SJSA1 (cell line): ENCODE data around the gene RABEP2. TPM values are rescaled to one million over a fixed set of nuclear protein-coding genes. Genes with fewer than 3 reads are reported as not detected.
A peak's percentile ranks its signal among the peaks of the same experiment; 100 is the strongest.

Experiments
- DNase-seq, 2 experiments: peaks; one replicate each; pipeline ENCODE4 v3.0.0-alpha.2; 2015 to 2020; ENCODE audit warnings: low spot score in 2 of 2, low read depth in 1 of 2
- H3K27ac ChIP-seq: fragments of 250-450 bp; sonication (Bioruptor Pico); 2 replicates; pipeline ENCODE4 v1.5.1; 2020; ENCODE audit warnings: mild to moderate bottlenecking, moderate library complexity
- H3K27me3 ChIP-seq: fragments of 250-450 bp; sonication (Bioruptor Pico); replicated peaks from 2 replicates; pipeline ENCODE4 v1.5.1; 2020; ENCODE audit warnings: mild to moderate bottlenecking, moderate library complexity
- H3K36me3 ChIP-seq: fragments of 250-450 bp; sonication (Bioruptor Pico); 2 replicates; pipeline ENCODE4 v1.5.1; 2020; ENCODE audit warnings: mild to moderate bottlenecking
- H3K4me1 ChIP-seq: fragments of 250-450 bp; sonication (Bioruptor Pico); replicated peaks from 2 replicates; pipeline ENCODE4 v1.6.1; 2021; ENCODE audit warnings: mild to moderate bottlenecking
- H3K4me3 ChIP-seq: fragments of 250-450 bp; sonication (Bioruptor Pico); 2 replicates; pipeline ENCODE4 v1.5.1; 2020; ENCODE audit warnings: mild to moderate bottlenecking
- H3K9me3 ChIP-seq: fragments of 250-450 bp; sonication (Bioruptor Pico); replicated peaks from 2 replicates; pipeline ENCODE4 v1.5.1; 2020; ENCODE audit warnings: mild to moderate bottlenecking
- total RNA-seq: library from RNA; depleted of rRNA; stranded (reverse); fragments of >200 nt; shearing (Covaris generic); gene quantifications from 2 replicates; pipeline ENCODE4 v1.2.3, GENCODE V29; 2014; rRNA removed

Gene RABEP2
- total RNA-seq, 1 experiment from 2014 or later: 35.7 TPM

GRCh38 chr16:28859326-28859725 is 65.7 kb downstream of the RABEP2 start:
- no peak for DNase-seq
- Histone ChIP-seq H3K27ac (peak overlapping the region; percentile 46; the same call in 1 of the 2 replicates), H3K9me3 (0 out of 2 replicates have a peak, but pooled peaks cover 3% of the 10 kb centered on the region)

GRCh38 chr16:28858421-28858820 is 66.6 kb downstream of the RABEP2 start:
- Histone ChIP-seq H3K9me3 (0 out of 2 replicates have a peak, but pooled peaks cover 3% of the 10 kb centered on the region), H3K4me1 (peaks cover 50% of the 10 kb centered on the region), H3K36me3 (peaks cover 14% of the 10 kb centered on the region), H3K4me3 (no peak overlapping the region), H3K27me3 (no peaks in the 10 kb centered on the region), H3K27ac (peak overlapping the region; percentile 71)
- peak; percentile 63 to 65 for DNase-seq

More at GRCh38 chr16:28859326-28859725, 65.7 kb downstream of the RABEP2 start:
- Histone ChIP-seq H3K4me1 (peaks cover 53% of the 10 kb centered on the region), H3K27me3 (no peaks in the 10 kb centered on the region), H3K4me3 (no peak overlapping the region), H3K36me3 (peaks cover 22% of the 10 kb centered on the region)

Other genes with a start within 250 kb of the RABEP2 start
- gene EIF3C, start 213.8 kb downstream of the RABEP2 start, total RNA-seq: 53.2 and 76.5 TPM in 2 replicates
- 0.61 and 1.4 TPM in 2 replicates for gene NPIPB9, start 173.5 kb downstream of the RABEP2 start, total RNA-seq
- 35.0 and 49.8 TPM in 2 replicates for gene ATXN2L, start 102.2 kb downstream of the RABEP2 start, total RNA-seq
- gene TUFM, start 78.9 kb downstream of the RABEP2 start, total RNA-seq: 142 and 154 TPM in 2 replicates
- gene SH2B1, start 61.4 kb downstream of the RABEP2 start, total RNA-seq: 22.7 and 26.2 TPM in 2 replicates
- gene ATP2A1, start 46.8 kb downstream of the RABEP2 start, total RNA-seq: 0.53 TPM in 1 of 2 replicates, not detected in the other
- gene CD19, start 6.7 kb upstream of the RABEP2 start, total RNA-seq: not detected in 2 replicates
- 27.0 and 29.8 TPM in 2 replicates for gene NFATC2IP, start 25.7 kb upstream of the RABEP2 start, total RNA-seq
- gene SPNS1, start 49.5 kb upstream of the RABEP2 start, total RNA-seq: 43.0 and 65.0 TPM in 2 replicates
- 2.0 TPM in 1 of 2 replicates, not detected in the other for gene LAT, start 59.8 kb upstream of the RABEP2 start, total RNA-seq